ENCODE data around the gene CCDC85B. TPM values are rescaled to one million over a fixed set of nuclear protein-coding genes. Genes with fewer than 3 reads are reported as not detected.

The CCDC85B gene
- total RNA-seq (2021; fragmentation: NEBNext Ultra II Directional; extraction: Animal tissue kit (Norgen Biotek cat#: 25700)) (30.8 and 33.3 TPM in 2 replicates), polyA plus RNA-seq (2011; rRNA removed) (19.8 and 40.6 TPM in 2 replicates), polyA minus RNA-seq (2011; rRNA and poly(A)+ RNA removed) (0.29 and 0.76 TPM in 2 replicates)
- polyA plus RNA-seq (2011; cell fraction: cytosol; rRNA removed), result 33.5 TPM
- polyA plus RNA-seq (2011; cell fraction: nucleus; rRNA removed), result 25.8 TPM
- 14.8 to 26.4 TPM (median 24.8 TPM) in 4 replicates for polyA plus RNA-seq (2012, experiment 1 of 2)
- 19.6 TPM for polyA plus RNA-seq (2012, experiment 2 of 2)
- polyA plus RNA-seq (2013, experiment 1 of 2), result 16.6 TPM
- 16.3 TPM for polyA plus RNA-seq (2013, experiment 2 of 2)
- 19.7 TPM for polyA minus RNA-seq (2011; cell fraction: cytosol; rRNA and poly(A)+ RNA removed)
- 14.3 TPM for polyA minus RNA-seq (2011; cell fraction: nucleus; rRNA and poly(A)+ RNA removed)
- long read RNA-seq, experiment 1, transcript CCDC85B-201 (1 exons, 1,524 nt), result major isoform, 23 of 23 reads
- long read RNA-seq, experiment 1, partial matches to known transcripts, result 0 of 23 reads
- long read RNA-seq, experiment 1, other reads (novel, unspliced or antisense), result 0 of 23 reads
- long read RNA-seq, experiment 2, result 0 reads

GRCh38 chr11:65890324-65891218 is at the start of gene CCDC85B:
TSS of gene CCDC85B (plus strand) at chr11:65890673. CDS start at chr11:65890784, 111 bp downstream.
- no peak within 1 kb of the TSS for H3K23ac ChIP-seq (ENCODE audit: insufficient read length)
- peaks cover 0 to 4% of the 10 kb centered on the region in 2 experiments; a peak in 1 of 4 replicates for H3K79me2 ChIP-seq (ENCODE audit: control insufficient read depth in 1 of 2, insufficient read depth in 2 of 2, low read length in 2 of 2)
- 4% methylated on average over 52 of the region's 94 CpGs; no CpG with 5 or more reads in 1 of the 2 experiments for WGBS, 2 experiments (ENCODE audit: extremely low coverage in 1 of 2, insufficient coverage in 1 of 2, insufficient read length in 1 of 2, insufficient replicate concordance in 2 of 2, low coverage in 1 of 2, low lambda C conversion rate in 2 of 2, missing lambda C conversion rate in 1 of 2)
- peak within 1 kb of the TSS; percentile 74 to 82 (median 78) for H3K4me3 ChIP-seq (ENCODE audit: extremely low read depth in 1 of 4, insufficient read depth in 2 of 4, low read depth in 3 of 4, low read length in 4 of 4)
- peak within 1 kb of the TSS; percentile 96 for H4K8ac ChIP-seq (ENCODE audit: extremely low read depth, insufficient read depth, low read length)
- H3K4me2 ChIP-seq (ENCODE audit: insufficient read depth in 1 of 2, low read depth in 2 of 2, low read length in 2 of 2), result peak within 1 kb of the TSS; percentile 94 to 97
- peak within 1 kb of the TSS; percentile 24; the same call in 1 of the 2 replicates for H2BK5ac ChIP-seq (ENCODE audit: low read depth, low read length)
- ChIA-PET POLR2A (ENCODE audit: partially characterized antibody) (interaction anchor here (0.7 to 39.7 kb wide), 19 partner anchors 9 to 399 kb away, joined by 3 to 1071 read pairs (median 4); partner anchors contain the start of genes C11orf68, CFL1, CST6 and EFEMP2), CTCF (ENCODE audit: partially characterized antibody) (interaction anchor here (0.7 to 19.6 kb wide), 39 partner anchors 8 to 450 kb away, joined by 3 to 283 read pairs (median 6); partner anchors contain the start of genes AP5B1, BANF1, C11orf68 and CFL1)
- H3K27ac ChIP-seq (ENCODE audit: low read depth, low read length), result peak within 1 kb of the TSS; percentile 75; the same call in 1 of the 2 replicates
- no peak within 1 kb of the TSS for H3K14ac ChIP-seq (ENCODE audit: insufficient read length)
- peak within 1 kb of the TSS; percentile 58 to 79 (median 70) for H3K9ac ChIP-seq (replicated peaks in 1 of 4; ENCODE audit: extremely low read depth in 1 of 4, low read depth in 3 of 4, low read length in 3 of 4)
- no peak within 1 kb of the TSS for H3K4ac ChIP-seq (replicated peaks; ENCODE audit: insufficient read length, low read depth, low read length)
- no peak within 1 kb of the TSS for H2AK5ac ChIP-seq (ENCODE audit: low read depth, low read length)
- peak within 1 kb of the TSS; percentile 78 for H3K56ac ChIP-seq (replicated peaks; ENCODE audit: insufficient read length, low read depth, low read length)
- peaks cover 1 to 6% (median 4%) of the 10 kb centered on the region in 4 experiments; a peak in 4 of 8 replicates for H3K36me3 ChIP-seq (ENCODE audit: control insufficient read depth in 2 of 4, insufficient read depth in 4 of 4, low read length in 3 of 4)
- H2BK120ac ChIP-seq (replicated peaks; ENCODE audit: low read depth, low read length), result peak within 1 kb of the TSS; percentile 65
- H2BK15ac ChIP-seq (ENCODE audit: low read length), result no peak within 1 kb of the TSS; the same call in 1 of the 2 replicates
- H3K9me3 ChIP-seq (ENCODE audit: insufficient read depth in 2 of 2, low read depth in 1 of 2, low read length in 1 of 2), result no peaks in the 10 kb centered on the region
- H4K91ac ChIP-seq (replicated peaks; ENCODE audit: insufficient read length, low read length), result peak within 1 kb of the TSS; percentile 92
- H3K23me2 ChIP-seq (ENCODE audit: low read depth, low read length), result peaks cover 25% of the 10 kb centered on the region
- peak in 1 of 2 experiments; percentile 95 for DNase-seq (ENCODE audit: low read depth in 1 of 2, low spot score in 2 of 2)
- peak within 1 kb of the TSS; percentile 83 for H3K18ac ChIP-seq (ENCODE audit: extremely low read depth, low read length)
- H2AFZ ChIP-seq (ENCODE audit: low read length), result no peak within 1 kb of the TSS; the same call in 1 of the 2 replicates
- peaks cover 0 to 30% (median 12%) of the 10 kb centered on the region in 4 experiments; a peak in 5 of 7 replicates for H3K4me1 ChIP-seq (replicated peaks in 1 of 4; ENCODE audit: control insufficient read depth in 3 of 4, insufficient read depth in 4 of 4, low read length in 3 of 4)
- H3K79me1 ChIP-seq (ENCODE audit: low read depth, low read length), result no peaks in the 10 kb centered on the region
- peak within 1 kb of the TSS; percentile 49 for H4K5ac ChIP-seq (ENCODE audit: insufficient read length, low read depth, low read length)
- H4K20me1 ChIP-seq (replicated peaks in 1 of 2; ENCODE audit: control insufficient read depth in 1 of 2, insufficient read depth in 2 of 2, low read length in 2 of 2), result peaks cover 2 to 4% of the 10 kb centered on the region in 2 experiments
- H2BK20ac ChIP-seq (ENCODE audit: low read length), result no peak within 1 kb of the TSS
- peak within 1 kb of the TSS; percentile 39; the same call in 1 of the 2 replicates for H2BK12ac ChIP-seq (ENCODE audit: low read depth, low read length)
- FAIRE-seq, result no peak
- peaks cover 0 to 14% (median 8%) of the 10 kb centered on the region in 4 experiments; a peak in 6 of 7 replicates for H3K27me3 ChIP-seq (replicated peaks in 1 of 4; ENCODE audit: control insufficient read depth in 3 of 4, extremely low read depth in 1 of 4, insufficient read depth in 3 of 4, low read length in 3 of 4)
- TF ChIP-seq HDAC6 (IDR thresholded peaks at IDR 0.05; ENCODE audit: low read depth, low read length) (no peak), RNF2 (IDR thresholded peaks at IDR 0.05; ENCODE audit: borderline replicate concordance, low read depth, low read length, missing control alignments, poor library complexity, severe bottlenecking) (no peak), GTF2F1 (IDR thresholded peaks at IDR 0.05; ENCODE audit: borderline replicate concordance, low read depth, low read length) (no peak), SAP30 (IDR thresholded peaks at IDR 0.05; ENCODE audit: insufficient read depth, insufficient replicate concordance, low read length) (no peak), CHD1 (IDR thresholded peaks at IDR 0.05; ENCODE audit: low read depth, low read length) (no peak), SIX5 (IDR thresholded peaks at IDR 0.05; ENCODE audit: low read depth, low read length) (no peak)

All from H1 (cell line).